Left ventricle myocardium superior (tissue), 1 donor: ENCODE measurements around the gene CYTIP. TPM values are rescaled to one million over a fixed set of nuclear protein-coding genes. Genes with fewer than 3 reads are reported as not detected.
A peak's percentile ranks its signal among the peaks of the same experiment; 100 is the strongest.

ENCODE experiments used
- ATAC-seq: fragments of 200-7000 bp; cut with Tn5 transposase; one replicate; pipeline ENCODE4 v1.9.1; 2020; ENCODE audit warnings: mild to moderate bottlenecking, moderate library complexity
- DNase-seq: peaks from one replicate; pipeline ENCODE4 v3.0.0-alpha.2; 2020
- intact Hi-C: fragments of 100-400 bp; cut with micrococcal nuclease; formaldehyde crosslinking; loops from one replicate; pipeline ENCODE4 v1.11.0; 2022
- long read RNA-seq: library from polyadenylated mRNA; unstranded; transcript quantifications from one replicate; pipeline ENCODE4 v2.0.0, GENCODE V29; 2021
- total RNA-seq: library from RNA; stranded (reverse); fragmentation: NEBNext Ultra II Directional; extraction: Animal tissue kit (Norgen Biotek cat#: 25700); gene quantifications from one replicate; pipeline ENCODE4 v1.2.1, GENCODE V29; 2021
- donor health status: DM: no; HTN: yes; CAD: no; lungs with severe emphysema.

Gene CYTIP
- total RNA-seq: 1.2 TPM
- long read RNA-seq, partial matches to known transcripts: 1 of 2 reads
- long read RNA-seq, other reads (novel, unspliced or antisense): 0 of 2 reads

DNA sequence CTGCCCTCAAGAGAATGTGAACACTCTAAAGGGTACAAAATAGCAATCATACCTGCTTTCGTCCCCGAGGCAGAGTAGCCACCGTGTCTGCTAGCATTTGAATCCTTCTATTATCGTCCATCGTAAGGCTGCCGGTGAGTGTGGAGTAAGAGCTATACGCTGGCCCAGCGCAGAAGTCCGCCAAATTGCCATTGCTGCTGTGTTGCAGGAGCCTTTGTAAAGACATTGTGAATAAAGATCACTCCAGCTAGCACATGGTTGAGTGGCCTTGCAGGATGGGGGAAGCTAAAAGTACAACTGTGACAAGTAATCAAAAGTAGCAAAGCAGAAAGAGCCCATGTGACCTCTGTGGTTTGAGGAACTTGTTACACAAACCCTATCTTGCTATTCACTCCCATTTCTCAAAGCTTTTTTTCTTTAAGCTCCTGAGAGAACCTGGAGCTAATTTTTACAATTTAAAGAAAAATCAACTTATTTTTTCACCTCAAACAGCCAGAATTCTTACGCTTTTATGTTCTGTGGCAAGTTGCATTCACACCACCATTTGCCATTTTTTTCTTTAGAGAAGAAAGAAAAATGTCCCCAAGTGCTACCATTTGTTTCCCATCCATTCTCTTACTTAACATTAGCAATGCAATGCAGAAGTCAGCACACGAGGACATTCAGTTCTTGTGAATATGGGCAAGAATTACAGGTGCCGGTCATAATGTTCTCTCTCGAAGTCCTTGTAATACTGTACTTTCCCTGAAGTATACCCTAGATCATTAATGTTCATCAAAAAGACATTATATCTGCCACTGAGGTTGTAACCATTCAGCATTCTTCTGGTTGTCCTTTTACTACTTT is at the start of gene CYTIP:
Gene CYTIP, minus strand, starts transcription at position 295 of the 846 bp plus-strand sequence. Its CDS starts 69 bp downstream, at position 226.
- intact Hi-C loops: no loop called here
- ATAC-seq (peak; percentile 36), DNase-seq (peak; percentile 24)

DNA sequence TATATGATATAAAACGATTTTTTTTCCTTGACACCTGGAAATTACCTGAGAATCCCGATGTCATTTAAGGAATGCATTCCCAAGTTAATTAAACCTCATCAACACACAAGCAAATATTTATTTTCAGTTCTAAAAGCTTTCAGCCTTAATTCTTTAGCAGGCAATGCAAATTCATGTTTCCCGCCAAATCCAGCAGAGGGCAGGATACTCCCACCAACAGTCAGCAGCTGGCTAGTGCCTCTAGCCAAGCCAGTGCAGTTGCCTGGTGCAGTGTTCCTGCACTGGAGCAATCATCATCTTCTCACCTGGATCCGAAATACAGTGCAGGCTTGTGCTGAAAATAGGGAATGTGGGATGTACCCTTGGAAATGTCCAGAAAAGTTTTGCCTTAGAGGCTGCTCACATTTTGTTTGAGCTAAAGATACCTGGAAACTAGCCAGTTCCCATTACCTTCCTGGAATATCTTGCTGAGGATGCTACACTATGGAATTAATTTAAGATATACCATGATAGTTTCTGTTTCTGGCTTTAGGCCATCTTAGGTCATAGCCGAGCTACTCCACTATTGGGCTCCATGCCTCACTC is 48.4 kb upstream of the CYTIP start:
- DNase-seq (peak; percentile 55), ATAC-seq (peak; percentile 80)
- intact Hi-C loops: no loop called here

DNA sequence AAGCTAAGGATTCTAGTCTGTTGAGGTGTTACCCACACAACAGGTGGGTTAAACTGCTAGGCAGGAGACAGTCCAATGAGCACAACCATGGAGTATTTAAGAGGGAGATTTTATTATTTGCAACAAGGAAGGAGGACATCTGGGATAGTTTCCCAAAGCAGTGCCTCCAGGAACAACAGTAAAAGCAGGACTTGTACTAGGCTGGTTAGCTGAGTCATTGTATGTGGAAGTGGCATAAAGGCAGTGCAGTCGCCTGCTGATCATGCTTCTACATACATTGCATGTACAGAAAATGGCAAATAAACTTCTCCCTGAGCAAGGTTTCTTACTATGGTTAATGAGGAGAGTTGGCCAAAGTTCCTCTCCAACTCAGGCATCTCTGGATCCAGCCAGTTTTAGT is 46.1 kb upstream of the CYTIP start:
- DNase-seq (no peak), ATAC-seq (no peak)
- intact Hi-C loops: no loop called here

DNA sequence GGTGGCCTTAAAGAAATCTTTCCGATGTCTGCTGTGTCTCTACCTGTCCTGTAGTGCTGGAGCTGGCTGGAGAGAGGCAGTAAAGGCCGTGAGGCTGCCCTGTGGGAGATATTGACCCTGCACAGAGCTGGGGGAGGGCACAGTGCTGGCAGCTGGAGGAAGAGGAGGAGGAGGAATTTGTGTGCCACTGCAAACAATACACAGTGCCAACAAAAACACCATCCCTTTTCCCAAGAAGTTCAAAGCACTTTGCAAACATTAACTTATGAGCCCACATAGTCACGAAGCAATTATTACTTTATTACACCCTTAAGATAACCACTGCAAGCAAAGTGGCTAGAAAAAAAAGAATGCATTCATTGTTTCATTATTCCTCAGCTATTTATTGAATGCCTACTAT is 45.0 kb upstream of the CYTIP start:
- intact Hi-C loops: no loop called here
- DNase-seq: no peak
- no peak for ATAC-seq

DNA sequence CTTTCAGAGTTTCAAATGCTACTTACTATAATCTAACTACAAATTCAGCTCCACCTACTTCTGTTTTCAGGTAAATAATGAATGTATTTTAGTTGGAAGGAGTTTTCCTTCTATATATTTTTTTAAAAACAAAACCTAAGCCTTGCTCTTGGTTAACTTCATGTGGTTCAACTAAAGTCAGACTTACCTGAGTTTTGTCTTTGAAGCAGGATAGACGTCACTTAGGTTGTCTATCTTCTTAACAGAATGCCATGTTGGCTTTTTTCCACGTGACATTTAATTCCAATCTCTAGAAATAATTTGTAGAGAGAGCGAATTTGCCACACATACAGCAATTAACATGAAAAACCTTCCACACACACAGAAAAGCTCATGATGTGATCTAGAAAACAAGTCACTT is 43.9 kb upstream of the CYTIP start:
- intact Hi-C loops: no loop called here
- no peak for ATAC-seq
- DNase-seq: no peak

DNA sequence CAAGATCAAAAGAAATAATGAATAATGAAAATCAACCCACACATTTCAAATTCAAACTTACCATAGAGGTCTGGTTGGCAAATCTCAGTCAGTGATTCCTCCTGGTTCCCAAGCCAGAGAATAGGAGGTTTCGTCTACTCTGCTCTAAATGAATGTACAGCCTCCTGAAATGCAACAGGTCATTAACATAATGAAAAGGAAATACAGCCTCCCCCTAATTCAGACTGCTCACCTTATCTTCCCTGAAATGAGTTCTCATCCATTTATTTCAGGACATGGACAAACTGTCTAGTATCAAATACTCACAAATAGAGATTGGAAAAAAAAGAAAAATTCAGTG is 43.4 kb upstream of the CYTIP start:
- no peak for DNase-seq
- intact Hi-C loops: no loop called here

DNA sequence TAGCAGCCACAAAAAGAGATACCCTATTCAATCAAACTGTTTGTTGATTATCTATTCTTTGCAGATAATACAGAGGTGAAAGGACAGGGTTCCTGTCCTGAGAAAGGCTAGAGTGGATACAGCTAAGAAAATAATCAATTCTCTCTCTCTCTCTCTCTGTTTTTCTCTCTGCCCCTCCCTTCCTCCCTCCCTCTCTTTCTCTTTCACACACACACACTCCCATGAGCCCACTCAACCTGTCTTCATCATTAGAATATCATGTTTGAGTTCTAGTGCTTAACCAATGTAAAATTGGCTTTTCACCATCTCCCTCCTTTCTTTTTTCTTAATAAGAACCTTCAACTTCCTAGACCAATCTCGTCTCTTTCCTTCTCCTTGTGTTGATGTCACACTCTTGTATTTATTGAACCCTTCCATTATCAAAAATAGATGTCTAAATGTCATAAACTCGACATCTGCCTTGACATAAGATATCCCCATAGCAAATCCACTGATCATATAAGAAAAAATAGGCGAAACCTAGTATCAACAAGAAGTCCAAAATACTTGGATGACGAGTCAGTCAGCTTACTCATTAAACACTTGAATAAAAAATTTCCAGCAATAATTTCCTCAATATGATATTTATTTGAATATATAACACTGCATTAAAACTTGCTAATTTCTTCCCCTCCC is 42.8 kb upstream of the CYTIP start:
- DNase-seq: no peak
- intact Hi-C loops: no loop called here
- no peak for ATAC-seq

More for the DNA sequence above, 43.4 kb upstream of the CYTIP start:
- no peak for ATAC-seq

DNA sequence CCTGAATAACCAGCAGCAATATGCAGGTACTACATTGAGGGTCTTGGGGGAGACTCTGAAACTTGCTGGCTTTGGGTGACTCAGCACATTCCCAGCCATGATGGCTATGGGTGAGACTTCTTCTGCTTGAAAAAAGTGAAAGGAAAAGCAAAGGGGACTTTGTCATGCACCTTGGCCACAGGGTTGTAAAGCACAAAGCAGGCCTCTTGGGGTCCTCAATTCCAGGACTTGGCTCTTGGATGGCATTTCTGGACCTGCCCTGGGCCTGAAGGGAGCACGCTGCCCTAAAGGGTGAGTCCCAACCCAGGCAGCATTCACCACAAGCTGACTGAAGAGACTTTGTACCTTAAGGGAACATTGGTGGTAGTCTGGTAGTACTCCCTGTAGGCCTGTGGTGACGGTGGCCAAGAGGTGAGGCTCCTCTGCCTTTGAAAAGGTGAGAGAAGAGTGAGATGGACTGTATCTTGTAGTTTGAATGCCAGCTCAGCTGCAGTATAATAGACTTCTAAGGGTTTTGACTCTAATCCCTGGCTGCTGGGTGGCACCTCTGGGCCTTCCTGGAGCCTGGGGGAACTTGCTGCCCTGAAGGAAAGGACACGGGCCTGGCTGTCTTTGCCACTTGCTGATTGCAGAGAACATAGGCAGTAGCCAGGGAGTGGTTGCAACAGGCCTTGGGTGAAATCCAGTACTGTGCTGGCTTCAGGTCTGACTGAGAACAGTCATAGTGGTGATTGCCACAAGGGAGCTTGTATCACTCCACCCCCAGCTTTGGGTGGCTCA is 36.5 kb upstream of the CYTIP start:
- intact Hi-C loops: no loop called here
- ATAC-seq: peak; percentile 99
- peak; percentile 79 for DNase-seq

DNA sequence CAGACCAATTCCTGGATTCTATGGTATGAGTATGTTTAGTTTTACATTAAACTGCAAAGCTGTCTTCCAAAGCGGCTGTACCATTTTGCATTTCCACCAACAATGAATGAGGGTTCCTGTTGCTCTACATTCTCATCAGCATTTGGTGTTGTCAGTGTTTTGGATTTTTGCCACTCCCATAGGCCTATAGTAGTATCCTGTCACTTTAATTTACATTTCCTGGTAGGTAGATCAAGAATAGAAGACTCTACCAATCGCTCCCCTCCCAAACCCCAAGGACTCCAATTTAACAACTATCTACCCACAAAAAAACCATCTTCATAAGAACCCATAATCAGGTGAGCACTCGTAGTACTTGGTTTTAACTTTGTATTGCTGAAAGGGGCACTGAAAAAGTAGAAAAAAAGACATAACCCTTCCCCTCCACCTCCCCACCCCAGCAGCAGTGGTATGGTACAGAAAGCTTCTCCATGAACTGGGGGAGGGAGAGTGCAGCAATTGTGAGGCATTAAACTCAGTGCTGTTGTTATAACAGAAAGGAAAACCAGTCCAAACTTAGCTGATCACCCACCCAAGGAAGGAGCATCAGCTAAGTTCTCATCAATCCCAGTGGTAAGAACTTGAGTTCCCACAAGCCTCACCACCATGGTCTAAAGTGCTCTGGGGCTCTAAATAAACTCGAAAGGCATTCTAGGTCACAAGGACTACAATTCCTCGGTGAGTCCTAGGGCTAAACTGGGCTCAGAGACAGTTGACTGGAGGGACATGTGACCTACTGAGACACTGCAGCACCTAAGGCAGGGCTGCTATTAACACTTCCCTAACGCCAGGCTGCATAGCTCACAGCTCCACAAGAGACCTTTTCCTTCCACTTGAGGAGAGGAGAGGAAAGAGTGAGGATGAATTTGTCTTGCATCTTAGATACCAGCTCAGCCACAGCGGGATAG is 35.5 kb upstream of the CYTIP start:
- peak; percentile 64 for ATAC-seq

DNA sequence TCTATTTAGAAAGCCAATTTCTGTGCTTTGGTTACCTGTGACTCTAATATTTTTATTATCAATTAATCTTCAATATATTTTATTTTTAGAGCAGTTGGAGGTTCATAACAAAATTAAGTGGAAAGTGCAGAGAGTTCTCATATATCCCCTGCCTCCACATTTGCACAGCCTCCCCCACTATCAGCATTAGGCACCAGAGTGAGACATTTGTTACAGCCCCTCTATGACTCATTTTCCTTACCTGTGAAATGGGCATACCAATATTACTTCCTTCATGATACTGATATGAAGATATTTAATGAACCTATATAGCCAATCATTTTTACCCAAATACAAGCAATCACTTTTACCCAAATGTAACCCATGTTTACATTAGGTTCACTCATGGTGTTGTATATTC is 34.0 kb upstream of the CYTIP start:
- no peak for DNase-seq
- ATAC-seq: no peak
- intact Hi-C loops: no loop called here

More for the DNA sequence above, 35.5 kb upstream of the CYTIP start:
- intact Hi-C loops: no loop called here
- no peak for DNase-seq

DNA sequence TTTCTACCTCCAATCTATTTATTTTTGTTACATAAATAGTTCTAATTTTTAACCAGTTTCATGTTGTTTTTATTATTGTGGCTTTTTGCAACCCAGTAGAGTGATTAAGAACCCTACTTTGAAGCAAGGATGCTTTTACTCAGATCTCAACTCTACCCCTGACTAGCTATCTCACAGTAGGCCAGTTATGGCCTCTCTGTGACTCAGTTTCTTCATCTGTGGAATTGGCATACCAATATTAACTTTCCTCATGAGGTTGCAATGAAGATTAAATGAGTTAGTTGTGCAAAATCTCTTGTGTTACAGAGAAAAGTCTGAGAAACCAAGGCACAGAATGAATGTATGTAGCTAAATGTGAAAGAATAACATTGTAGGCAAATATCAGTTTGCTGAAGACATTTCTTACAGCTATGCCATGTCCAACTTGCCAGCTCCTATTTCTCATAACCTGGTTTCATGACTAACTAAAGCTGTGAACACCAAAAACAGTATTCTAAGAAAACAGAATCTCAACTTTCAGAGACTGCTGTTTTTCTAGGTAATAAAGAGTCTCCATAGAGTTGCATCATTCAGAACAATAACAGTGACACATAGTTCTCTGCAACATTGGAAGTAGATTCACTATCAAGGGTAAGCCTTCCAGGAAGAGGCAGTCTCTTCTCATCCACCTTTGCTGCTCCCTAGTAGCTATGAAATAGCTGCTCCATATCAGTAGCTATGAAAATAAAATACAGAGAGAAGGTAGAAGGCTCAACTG is 33.2 kb upstream of the CYTIP start:
- ATAC-seq: no peak
- DNase-seq: no peak
- intact Hi-C loops: no loop called here

DNA sequence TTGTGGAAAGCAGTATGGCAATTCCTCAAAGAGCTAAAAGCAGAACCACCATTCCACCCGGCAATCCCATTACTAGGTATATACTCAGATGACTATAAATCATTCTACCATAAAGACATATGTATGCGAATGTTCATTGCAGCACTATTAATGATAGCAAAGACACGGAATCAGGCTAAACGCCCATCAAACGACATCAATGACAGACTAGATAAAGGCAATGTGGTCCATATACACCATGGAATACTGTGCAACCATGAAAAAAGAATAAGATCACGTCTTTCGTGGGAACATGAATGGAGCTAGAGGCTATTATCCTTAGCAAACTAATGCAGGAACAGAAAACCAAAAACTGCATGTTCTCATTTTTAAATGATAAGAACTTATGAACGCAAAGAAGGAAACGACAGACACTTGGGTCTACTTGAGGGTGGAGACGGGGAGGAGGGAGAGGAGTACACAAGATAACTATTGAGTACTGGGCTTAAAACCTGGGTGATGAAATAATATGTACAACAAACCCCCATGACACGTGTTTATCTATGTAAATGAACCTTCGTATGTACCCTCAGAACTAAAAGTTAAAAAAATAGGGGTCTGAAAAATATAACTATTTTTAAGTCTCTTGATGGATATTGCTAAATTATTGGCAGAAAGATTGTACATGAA is 32.0 kb upstream of the CYTIP start:
- no peak for DNase-seq
- intact Hi-C loops: no loop called here
- ATAC-seq: no peak

DNA sequence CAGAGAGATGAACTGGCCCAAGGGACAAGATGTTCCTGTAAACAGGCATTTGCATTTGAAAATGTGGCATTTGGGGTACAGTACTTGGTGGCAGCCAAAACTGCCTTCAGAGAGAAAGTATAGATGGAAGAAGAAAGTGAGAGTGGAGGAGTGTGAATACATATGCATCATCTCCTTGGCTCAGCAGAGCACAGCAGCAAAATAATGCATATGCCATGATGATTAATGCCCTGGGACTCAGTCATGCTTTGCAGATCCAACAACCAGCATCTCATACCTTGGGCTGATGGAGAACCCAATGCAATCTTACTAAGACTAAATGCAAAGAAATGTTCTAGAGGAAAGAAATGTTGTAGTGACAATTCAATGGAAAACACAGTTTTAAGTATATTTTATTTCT is 29.7 kb upstream of the CYTIP start:
- intact Hi-C loops: no loop called here
- DNase-seq: no peak
- ATAC-seq: no peak

DNA sequence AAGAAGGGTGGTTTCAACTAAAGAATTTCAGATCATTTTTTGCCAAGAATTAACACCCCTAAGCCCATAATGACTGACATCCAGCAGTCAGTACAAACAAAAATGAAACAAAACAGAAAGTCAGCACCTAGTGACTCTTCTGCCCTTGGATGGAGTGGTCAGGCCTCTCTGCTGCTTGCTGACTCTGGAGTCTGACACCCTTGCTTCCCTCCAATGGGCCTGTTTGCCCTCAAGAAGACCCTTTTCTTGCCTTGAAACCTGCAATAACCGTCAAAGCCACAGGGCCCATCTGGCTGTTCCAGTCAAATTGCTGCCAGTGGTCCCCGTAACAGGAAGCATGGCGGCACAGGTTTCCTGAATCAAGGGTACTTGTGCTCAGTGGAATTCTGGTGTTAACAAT is 27.2 kb upstream of the CYTIP start:
- no peak for DNase-seq
- intact Hi-C loops: no loop called here
- no peak for ATAC-seq

DNA sequence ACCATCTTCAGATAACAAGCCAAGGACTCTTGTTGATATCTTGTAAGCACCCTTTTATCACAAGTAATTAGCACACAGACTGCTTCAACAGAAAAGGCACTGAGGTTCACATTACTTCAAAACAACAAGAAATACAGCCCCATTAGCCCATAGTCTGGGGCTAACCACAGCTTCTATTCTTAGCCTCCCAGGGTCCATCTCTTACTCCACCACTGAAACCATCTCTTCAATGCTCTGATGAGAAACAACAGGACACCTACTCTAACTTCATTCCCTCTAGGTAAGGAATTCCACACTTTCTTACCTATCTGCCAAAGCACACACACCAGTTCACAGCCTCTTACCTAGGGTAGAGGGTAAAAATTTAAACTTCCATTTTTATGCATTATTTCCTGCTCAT is 26.4 kb upstream of the CYTIP start:
- intact Hi-C loops: no loop called here
- no peak for ATAC-seq
- no peak for DNase-seq

DNA sequence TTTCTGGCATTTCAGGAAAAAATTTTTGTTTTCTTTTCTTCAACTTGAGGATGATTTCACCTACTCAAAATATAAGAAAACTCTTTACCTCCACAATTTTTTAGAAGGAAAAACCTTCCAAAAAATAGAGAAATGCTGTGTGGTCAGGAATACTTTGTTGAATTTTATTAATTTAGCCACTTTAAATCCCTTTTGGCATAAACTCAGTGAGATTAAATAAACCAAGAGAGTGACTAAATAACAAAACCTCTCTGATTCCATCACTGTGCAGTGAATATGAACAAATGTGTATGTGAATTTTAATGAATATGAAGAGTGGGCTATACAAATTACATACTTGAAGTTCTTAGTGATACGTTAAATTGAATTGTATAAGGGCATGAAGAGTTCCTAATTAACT is 25.8 kb upstream of the CYTIP start:
- DNase-seq: no peak
- no peak for ATAC-seq
- intact Hi-C loops: no loop called here

DNA sequence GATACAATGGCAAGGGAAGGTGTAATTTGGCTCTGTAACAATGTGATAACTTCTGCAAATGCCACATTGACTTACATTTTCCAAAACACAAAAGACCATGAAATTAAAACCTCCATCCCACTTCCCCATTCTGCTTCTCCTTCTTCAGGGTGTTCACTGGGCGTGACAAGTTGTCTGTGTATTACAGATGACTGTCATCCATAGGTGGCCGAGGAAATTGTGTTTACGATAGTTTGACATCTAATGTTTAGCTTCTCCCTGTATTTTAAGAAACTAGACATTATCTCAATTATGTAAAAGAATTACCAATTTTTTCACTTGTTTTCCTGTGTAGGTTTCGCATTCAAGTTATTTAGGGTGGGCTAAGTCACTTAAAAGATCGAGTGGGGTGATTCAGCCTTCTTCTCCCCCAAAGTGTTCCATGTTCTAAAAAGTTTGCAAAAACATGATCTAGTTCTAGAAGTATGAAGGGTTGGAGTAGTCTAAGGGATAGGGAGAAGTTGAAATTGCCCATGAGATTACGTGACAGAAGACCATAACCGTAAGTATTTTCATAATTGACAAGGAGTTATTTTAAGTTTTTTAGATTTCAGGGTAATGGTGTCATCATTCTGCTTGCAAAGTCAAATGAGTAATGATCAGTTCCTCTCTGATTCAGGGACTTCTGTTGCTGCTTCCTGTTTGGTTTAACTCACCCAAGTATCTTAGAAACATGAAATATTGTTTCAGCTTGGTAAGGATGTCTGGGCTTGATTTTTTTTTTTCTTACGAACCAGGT is 25.2 kb upstream of the CYTIP start:
- intact Hi-C loops: no loop called here
- DNase-seq (no peak), ATAC-seq (peak; percentile 61)
